NCI-H524 treated with DMSO at 0.1 percent for 48 hours (cell line): ENCODE results near the gene CLIC5.

Source experiments
- DNase-seq: peaks from one replicate; lab custom pipeline; 2025; lab: John Stamatoyannopoulos, UW

The CLIC5 gene

GRCh38 chr6:45895569-45895968 is 120.1 kb downstream of the CLIC5 start:
- DNase-seq = no peak

DNA sequence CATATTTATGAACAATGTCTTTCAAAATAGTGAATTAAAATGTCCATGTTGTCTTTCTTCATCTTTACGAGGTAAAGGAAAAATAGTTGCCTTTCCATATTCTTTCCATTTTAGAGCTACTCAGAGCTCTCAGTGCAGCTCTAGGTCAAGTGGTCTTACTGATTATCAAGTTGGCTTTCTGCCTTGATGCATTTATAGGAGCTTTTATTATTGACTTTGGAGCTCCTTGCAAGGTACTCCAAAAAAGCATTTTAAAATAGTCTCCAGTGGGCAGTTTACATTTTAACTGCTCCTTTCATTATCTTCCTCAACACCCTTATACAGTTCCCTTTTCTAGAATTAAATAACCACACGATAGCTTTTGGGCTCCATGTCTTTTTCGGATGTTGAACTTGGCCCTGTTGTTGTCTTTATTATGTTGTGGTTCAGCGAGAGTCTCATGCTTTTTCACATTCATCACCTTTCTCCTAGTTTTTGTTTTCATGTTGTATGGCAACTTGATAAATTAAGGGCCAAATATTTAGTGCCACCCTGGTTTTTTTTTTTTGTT is 122.9 kb downstream of the CLIC5 start:
- no peak for DNase-seq

DNA sequence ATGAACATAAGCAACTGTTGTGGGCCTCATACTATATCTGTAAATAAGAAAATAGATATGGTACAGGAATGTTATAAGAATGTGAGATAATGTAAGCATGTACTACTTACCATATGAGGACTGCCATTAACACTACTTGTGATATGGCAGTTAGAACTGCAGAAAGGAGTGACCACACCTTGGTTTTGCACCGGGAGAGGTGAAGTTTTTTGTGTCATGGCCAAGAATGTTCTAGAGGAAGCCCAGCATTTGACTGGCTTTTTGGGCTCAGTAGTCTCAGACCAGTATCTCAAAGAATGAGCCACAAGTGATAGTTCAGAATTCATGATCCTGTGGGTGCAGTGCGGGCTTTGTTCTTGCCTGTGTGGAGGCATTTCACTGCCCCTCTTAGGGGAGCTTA is 123.5 kb downstream of the CLIC5 start:
- DNase-seq = no peak

DNA sequence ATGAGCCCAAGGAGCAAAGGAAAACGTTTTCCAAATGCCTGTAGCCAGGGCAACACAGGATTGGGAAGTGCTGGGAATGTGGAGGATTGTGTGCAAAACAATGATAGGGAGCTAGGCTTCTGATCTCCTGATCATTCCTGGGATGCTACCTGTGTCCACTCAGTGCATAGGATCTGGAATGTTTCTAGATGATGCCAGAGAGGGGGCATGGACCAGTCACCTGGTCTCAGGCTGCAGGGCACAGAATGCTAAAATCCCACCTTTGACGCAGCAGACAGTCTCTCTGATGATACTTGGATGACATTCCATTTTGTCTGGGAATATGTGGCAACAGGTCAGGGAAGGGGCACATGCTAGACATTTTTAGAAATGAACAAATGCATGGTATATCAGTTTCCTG is 128.9 kb downstream of the CLIC5 start:
- no peak for DNase-seq

- DNase-seq = no peak
Measured at GRCh38 chr6:45884336-45884735, 131.3 kb downstream of the CLIC5 start.

DNA sequence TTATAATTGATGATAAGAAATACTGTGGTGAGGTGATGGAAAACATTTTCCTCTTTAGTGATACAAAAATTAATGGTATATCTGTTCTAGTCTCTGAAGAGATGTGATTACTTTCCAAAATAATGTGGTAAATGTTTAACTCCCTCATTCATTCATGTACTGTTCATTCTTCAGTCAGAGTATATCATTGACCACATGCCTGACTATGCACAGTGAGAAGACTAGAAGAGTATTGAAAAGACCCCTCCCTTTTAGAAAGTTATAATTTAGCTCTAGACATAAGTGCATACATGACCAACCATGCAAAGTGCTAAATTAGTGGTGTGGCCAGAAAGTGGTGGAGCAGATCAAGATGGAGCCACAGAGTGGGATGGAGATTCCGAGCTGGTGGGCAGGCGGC is 133.0 kb downstream of the CLIC5 start:
- DNase-seq = no peak

- no peak for DNase-seq
Measured at GRCh38 chr6:45881705-45882467, 133.8 kb downstream of the CLIC5 start.

GRCh38 chr6:45880676-45881075 is 135.0 kb downstream of the CLIC5 start:
- no peak for DNase-seq

GRCh38 chr6:45880159-45880558 is 135.5 kb downstream of the CLIC5 start:
- no peak for DNase-seq

DNA sequence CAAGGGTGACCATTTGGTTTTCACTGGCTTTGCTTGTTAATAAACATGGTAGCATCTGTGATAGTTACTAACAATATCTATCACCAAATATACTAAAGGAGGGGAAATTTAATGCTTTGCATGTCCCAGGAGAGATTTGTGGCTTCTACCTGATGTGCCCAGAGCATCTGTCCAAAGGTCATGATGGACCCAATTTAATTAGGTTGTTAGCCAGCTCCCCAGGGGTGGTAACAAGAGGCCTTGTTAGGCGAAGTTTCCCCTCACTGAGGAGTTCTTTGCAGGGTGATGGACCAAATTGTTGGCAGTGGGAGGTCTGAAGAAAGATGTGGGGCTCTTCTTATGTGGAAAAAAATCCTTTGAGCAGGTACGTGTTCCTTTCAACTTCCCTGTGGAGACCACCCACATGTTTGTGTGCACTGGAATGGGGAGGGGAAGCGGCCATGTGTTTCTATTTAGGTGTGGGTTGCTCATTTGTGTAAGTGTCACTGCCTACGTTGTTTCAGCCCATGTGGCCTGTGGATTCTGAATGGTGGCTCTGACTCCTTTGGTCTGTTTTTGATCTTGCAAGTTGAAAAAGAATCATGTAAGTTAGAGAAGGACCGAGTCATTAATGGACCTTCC is 137.6 kb downstream of the CLIC5 start:
- no peak for DNase-seq

DNA sequence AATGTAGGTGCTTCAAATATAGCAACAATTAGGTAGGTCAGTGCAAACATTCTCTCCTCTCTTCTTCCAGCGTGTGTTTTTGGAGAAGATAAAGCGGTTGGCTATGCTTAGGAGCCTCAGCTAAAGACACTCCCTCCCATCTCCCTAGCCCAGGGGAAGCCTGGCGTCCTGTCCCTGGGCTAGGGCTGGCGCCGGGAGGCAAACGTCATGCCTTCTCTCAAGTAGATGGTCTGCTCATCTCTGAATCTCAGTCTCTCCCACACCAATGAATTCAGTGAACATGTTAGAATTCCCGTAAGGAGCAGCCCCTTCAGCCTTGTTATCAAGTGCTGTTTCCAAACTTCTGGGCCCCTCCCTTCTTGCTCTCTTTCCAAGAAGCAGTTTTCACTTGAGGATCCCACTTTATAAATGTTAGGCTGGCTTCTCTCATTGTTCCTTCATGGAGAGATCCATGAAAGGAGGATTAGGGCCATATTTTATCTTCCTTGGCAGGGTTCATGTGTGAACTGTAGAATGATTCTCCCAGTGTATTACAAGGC is 142.8 kb downstream of the CLIC5 start:
- DNase-seq = no peak

GRCh38 chr6:45870531-45870930 is 145.1 kb downstream of the CLIC5 start:
- no peak for DNase-seq

DNA sequence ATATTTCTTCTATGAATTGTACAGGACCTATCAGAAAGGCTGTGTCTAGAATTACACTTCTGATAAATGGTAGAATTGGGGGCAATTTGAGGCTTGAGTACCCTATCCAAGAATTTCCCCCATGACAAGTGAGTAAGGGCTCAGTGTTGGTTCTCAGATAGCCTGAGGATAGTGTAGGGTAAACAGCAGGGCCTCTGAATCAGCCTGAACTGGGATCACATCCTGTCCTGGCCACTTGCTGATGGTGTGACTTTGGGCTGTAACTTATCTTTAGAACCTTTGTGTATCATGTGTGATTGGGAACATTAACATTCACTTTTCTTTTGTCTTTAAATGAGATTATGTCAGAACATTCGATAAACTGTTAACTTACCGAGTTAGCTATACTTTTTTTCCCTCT is 151.0 kb downstream of the CLIC5 start:
- DNase-seq = no peak

DNA sequence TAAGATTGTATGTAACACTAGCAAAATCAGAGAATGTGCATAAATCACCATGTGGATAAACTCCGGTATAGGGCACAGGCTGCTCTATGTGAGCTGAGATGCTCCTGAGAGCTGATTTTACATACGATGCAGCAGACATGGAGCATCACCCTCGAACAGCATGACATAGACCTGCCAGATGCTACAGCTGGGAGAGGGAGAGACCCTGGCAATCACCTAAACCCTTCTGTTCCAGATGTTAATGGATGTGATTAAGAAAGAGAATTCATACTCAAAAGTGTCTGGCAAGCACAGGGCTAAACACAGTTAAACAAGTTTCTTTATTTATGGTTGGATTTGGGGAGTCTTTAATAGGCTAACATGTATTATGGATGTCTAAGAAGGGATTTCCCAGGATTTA is 157.0 kb downstream of the CLIC5 start:
- DNase-seq = no peak

GRCh38 chr6:45857827-45858226 is 157.8 kb downstream of the CLIC5 start:
- DNase-seq = no peak

- no peak for DNase-seq
Measured at GRCh38 chr6:45855642-45856394, 159.8 kb downstream of the CLIC5 start.

GRCh38 chr6:45854149-45854742 is 161.4 kb downstream of the CLIC5 start:
- no peak for DNase-seq

- no peak for DNase-seq
Measured at GRCh38 chr6:45851034-45851400, 164.6 kb downstream of the CLIC5 start.

DNA sequence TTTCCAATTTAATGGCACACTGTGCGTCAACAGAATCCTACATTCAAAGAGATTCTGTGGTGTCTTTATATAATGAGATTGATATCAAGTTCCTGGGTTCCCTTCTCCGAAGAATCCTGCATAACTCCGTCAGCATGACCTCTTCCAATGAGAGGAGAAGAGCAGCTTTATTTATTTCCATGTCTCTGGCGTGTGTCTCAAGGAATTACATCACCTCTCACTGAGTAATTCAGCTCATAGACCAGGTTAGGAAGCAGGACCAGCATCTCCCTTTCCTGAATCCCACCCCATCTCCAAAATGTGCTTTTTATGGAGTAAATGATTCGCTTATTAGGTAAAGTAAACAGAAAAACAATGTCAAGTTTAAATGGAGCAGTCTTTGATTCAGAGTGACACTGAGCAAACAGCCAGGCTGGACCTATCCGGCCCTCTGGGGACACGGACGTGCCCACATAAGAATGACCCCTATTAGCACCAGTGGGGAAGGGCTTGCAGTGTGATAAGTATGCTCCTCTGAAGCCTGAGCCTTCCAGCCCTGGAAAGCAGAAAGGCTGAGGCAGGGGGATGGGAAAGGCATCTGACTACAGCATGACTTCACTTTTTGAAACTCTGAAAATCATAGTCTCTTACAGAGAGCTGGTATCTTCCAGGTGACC is 165.2 kb downstream of the CLIC5 start:
- DNase-seq = no peak

- no peak for DNase-seq
Measured at GRCh38 chr6:45845567-45845966, 170.1 kb downstream of the CLIC5 start.

DNA sequence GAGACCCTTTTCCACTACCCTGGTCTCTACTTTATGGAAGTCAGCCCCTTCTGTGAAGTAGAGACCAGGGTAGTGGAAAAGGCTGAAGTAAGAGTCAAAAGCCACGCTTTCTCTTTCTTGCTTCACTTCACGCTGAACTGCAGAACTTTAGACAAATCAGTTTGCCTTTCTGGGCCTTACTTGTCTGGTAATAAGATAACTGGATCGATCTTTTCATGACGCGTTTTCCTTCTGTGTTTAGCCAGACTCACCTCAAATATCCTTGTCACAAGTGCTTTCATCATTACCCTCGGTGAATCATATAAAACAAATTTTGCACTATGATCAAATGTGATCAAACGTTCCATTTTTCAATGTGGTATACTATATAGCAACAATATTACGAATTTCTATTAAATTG is 170.7 kb downstream of the CLIC5 start:
- DNase-seq = no peak
